ENCODE measurements around the gene CAPN2.

CAPN2 gene

DNA sequence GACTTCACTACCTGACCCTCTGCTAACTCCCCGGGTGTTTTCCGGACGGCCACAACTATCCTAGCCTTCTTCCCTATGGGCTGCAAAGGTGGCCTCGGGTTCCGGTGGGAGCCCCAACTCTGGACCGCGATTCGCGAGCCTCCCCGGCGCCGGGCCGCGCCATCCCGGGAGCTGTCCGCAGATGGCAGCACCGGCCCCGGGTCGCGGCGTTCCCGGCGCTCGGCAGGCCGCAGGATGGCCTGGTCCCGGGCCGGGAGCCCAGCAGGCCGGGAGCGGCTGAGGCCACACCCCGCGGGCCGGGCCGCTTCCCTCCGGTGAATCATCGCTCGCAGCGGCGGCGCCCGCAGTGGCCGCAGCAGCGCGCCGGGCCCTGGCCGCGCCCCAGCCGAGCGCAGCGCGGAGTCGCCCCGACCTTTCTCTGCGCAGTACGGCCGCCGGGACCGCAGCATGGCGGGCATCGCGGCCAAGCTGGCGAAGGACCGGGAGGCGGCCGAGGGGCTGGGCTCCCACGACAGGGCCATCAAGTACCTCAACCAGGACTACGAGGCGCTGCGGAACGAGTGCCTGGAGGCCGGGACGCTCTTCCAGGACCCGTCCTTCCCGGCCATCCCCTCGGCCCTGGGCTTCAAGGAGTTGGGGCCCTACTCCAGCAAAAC lies at the start of gene CAPN2:
CAPN2 (plus strand) TSS at position 346 of the 656 bp plus-strand sequence; CDS start at position 448, 102 bp downstream.
- DNase-seq = peak; percentile 86

DNA sequence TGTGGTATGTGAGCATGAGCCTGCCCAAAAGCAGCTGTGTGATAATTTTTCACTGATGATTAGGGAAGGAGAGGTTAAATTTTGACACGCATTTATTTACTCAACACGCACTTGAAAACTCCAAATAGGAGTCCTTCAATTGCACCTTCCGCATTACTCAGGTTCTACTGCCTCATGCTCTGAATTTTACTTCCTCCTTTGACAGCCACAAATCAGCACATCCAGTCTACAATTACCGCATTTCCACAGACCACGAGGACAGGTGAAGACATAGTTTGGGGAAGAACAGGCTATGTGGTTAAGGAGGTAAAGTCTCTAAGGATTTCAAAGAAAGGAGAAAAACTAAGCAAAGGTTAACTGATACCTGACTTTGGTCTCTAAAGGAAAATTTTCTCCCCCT lies 49.4 kb upstream of the CAPN2 start:
- no peak for DNase-seq

- DNase-seq = no peak
Observed at GRCh38 chr1:223664106-223664505, 48.2 kb upstream of the CAPN2 start.

- no peak for DNase-seq
Observed at GRCh38 chr1:223665592-223666312, 46.6 kb upstream of the CAPN2 start, which contains the start of gene CAPN8. TSS of gene CAPN8 (minus strand) at chr1:223665701. CDS start at chr1:223665646, 55 bp downstream.

DNA sequence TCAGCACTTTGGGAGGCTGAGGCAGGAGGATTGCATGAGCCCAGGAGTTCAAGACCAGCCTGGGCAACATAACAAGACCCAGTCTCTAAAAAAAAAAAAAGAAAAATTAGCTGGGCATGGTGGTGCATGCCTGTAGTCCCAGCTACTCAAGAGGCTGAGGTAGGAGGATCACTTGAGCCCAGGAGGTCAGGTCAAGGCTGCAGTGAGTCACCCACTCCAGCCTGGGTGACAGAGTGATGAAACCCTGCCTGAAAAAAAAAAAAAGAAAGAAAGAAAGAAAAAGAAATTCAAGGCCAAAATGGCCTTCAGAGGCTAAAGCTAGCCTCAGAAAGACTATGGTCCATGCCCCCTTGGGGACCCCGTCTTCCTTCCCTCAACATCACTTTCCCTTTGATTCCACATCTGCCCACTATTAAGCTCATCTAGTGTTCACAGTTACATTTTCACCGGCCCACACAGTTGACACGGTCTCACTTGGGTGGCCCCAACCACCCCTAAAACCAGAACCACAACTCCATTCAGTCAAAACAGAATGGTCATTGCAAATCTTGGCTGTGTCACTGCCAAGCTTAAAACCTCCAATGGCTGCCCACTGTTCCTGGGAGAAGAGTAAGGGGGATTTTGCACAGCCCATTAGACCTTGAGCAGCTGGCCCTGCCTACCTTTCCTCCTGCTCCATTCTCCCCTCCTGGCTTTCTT lies 44.7 kb upstream of the CAPN2 start:
- DNase-seq = no peak

- no peak for DNase-seq
Observed at GRCh38 chr1:223669003-223669795, 43.1 kb upstream of the CAPN2 start.

GRCh38 chr1:223670458-223671159 lies 41.7 kb upstream of the CAPN2 start:
- peak; percentile 42 for DNase-seq

DNA sequence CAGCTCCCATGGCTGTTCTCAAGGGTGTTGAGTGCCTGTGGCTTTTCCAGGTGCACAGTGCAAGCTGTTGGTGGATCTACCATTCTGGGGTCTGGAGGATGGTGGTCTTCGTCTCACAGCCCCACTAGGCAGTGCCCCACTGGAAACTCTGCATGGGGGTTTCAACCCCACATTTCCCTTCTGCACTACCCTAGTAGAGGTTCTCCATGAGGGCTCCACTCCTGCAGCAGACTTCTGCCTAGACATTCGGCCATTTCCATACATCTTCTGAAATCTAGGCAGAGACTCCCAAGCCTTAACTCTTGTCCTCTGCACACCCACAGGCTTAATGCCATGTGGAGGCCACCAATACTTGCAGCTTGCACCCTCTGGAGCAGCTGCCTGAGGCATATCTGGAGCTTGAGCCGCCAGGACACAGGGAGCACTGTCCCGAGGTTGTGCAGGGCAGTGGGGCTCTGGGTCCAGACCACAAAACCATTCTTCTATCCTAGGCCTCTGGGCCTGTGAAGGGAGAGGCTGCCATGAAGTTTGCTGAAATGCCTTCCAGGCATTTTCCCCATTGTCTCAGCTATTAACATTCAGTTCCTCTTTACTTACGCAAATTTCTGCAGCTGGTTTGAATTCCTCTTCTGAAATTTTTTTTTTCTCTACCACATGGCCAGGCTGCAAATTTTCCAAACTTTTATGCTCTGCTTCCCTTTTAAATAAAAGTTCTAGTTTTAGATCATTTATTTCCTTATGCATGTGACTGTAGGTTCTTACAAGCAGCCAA lies 38.0 kb upstream of the CAPN2 start:
- DNase-seq = no peak

DNA sequence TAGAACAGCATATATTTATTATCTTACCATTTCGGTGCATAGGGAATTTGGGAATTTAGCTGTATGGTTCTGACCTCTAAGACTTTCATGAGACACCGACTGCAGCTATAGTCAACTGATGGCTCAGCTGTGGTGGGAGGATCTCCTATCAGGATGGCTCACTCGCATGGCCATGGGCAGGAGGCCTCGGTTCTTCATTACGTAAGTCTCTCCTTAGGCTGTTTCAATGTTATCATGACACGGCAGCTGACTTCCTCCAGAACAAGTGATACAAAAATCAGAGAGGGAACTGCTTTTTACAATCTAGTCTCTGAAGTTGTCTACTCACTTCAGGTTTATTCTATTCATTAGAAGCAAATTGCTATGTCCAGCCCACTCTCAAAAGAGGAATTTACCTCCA lies 33.5 kb upstream of the CAPN2 start:
- DNase-seq = no peak

GRCh38 chr1:223680188-223680587 lies 32.2 kb upstream of the CAPN2 start:
- DNase-seq = no peak

DNA sequence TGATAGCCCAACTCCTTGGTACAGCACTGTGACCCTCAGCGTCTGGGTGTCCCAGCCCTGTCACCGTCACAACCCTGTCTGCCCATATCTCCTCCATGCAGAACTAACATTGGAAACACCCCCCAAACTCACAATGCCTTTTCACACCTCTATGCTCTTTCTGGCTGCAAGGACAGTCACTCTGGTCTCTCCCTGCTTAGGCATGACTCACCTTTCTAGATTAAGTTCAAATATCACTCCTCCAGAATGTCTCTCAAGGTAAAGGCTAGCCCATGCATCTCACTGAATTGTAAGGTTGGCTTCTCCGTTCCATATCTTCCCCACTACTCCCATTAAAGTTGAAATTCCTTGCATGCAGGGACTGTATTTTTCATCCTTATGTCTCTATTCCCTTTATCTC lies 29.8 kb upstream of the CAPN2 start:
- DNase-seq = no peak

- DNase-seq = peak; percentile 53
Observed at GRCh38 chr1:223683586-223684487, 28.5 kb upstream of the CAPN2 start.

DNA sequence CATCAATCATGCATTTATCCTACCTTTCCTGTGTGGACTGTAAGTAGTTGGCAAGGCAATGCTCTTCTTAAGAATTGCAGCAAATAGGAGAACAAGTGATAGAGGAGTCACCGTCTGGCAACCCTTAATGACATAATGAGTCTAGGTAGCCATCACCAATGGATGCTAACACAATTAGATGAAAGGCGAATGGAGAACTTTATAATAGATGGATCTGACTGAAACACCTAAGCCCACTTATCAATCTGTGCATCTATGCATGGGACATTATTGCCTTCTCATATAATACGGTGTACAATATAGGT lies 27.9 kb upstream of the CAPN2 start:
- no peak for DNase-seq

DNA sequence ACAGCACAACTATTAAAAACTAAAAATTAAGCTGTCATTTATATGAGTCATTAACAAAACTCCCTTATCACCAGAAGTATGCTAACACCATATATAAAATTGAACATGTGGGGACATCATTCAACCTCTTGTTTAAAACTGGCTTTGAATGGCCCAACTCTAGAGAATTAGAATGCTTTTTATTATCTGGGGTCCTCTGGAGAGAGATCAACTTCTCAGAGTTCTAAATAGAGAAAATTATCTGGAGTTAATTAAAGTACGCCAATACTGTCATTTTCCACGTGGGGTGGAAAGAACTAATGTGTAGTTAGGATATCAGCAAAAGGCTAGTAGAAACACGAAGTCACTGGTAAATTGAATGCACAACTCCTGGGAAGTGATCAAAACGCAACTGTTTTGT lies 21.2 kb upstream of the CAPN2 start:
- no peak for DNase-seq

DNA sequence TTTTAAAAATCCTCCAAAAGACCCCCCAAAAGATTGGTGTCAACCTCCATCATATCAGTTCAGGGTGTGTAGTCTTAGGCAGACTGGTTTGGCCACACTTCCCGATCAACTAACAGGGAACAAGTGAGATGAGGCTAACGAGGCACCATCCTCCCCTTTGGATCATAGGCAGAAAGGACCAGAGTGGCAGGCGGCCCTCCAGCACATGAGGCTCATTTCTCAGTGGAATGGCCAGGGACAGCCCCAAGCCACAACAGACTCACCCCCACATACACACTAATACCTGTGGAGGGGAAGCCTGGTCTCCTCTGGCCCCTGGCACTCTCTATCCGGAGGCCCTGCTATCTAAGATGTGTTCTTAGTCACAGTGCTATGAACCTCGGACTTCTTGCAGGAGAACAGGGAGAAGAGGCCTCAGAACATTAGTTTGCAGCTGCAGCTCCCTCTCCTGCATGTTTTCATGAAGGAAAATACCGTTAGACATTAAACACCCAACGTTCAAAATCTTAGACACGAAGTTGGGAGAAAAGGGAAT lies 17.3 kb upstream of the CAPN2 start:
- DNase-seq = no peak

DNA sequence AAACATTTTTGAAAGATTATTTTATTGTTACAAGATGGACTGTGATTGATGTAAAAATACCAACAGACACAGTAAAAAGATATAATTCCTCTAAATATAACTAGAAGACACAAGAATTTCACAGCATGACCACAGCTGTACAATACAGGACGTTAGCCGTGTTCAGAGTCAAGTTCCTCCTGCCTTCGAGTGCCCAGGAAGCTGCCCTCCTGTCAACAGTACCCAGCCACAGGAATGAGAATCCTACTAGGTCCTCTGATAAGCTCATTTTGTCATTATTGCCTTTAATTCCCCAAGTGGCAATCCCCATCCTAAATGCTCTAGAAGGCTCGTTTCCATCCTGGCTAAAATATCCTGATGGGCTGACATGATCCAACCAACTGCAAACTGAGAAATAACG lies 16.4 kb upstream of the CAPN2 start:
- DNase-seq = no peak

DNA sequence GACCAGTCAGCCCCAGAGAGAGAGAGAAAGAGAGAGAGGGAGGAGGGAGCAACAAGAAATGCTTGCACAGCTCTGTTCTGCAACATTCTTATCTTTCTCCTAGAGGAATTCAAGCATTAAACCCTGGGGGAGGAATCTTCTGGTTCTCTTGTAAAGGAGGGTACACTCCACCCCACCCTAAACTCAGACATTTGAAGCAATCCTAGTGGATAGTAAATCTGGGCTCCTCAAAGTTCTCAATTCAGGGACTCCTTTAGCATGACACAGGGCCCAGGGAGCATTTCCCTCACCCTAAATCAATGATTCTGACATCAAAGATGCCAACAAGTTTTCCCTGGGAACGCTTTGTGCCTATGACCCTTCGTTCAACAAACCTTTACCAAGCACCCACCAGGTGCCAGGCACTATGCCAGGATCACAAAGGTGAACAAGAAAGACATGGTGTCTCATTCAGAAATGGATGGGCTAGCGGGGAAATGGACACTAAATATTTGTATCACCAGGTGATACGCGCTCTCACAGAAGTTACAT lies 11.9 kb upstream of the CAPN2 start:
- peak; percentile 67 for DNase-seq

GRCh38 chr1:223700942-223701637 lies 11.2 kb upstream of the CAPN2 start:
- DNase-seq = peak; percentile 99
